22Rv1 (cell line): Measurements from ENCODE around the gene LRCH3.
A peak's percentile ranks its signal among the peaks of the same experiment; 100 is the strongest.

Experiments used
- CTCF ChIP-seq: fragments of 450-650 bp; IDR thresholded peaks from 2 replicates; pipeline ENCODE4 v1.5.1; 2017; ENCODE audit warnings: mild to moderate bottlenecking
- ZFX ChIP-seq: fragments of 450-650 bp; IDR thresholded peaks from 2 replicates; pipeline ENCODE4 v1.6.1; 2017; ENCODE audit warnings: antibody characterized with exemption, borderline replicate concordance

DNA sequence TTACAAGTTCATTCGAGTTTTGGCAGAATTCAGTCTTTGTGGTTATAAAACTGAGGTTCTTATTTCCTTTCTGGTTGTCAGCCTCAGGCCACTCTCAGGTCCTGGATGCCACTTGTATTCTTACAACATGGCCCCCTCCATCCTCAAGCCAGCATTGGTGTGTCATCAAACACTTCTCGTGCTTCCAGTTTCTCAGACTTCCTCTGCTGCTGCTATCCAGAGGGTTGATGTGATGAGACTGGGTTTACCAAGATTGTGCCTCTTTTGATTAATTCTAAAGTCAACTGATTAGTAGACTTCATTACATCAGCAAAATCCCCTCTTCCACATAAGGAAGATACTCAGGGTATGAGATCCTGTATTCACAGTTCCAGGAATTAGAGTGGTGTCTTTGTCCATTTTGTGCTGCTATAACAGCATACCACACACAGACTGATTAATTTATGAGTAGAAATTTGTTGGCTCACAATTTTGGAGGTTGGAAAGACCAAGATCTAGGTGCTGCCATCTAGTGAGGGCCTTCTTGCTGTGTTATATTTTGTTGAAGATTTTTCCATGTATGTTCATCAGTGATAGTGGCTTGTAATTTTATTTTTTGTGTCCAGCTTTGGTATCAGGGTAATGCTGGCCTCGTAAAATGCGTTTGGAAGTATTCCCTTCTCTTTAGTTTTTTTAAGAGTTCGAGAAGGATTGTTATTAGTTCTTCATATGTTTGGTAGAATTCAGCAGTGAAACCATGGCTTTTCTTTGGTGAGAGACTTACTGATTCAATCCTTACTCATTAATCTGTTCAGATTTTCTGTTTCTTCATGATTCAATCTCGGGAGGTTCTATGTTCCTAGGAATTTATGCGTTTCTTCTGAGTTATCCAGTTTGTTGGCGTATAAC lies 11.1 kb downstream of the LRCH3 start:
- TF ChIP-seq CTCF (peak; percentile 63), ZFX (no peak)
